Transverse colon (tissue), 4 donors: Measurements from ENCODE around the gene NAA80.

ENCODE experiments used
- CTCF ChIP-seq, 5 experiments: fragments of 200-600 bp in 3 of 5; fragments of 450-650 bp in 2 of 5; sonication (generic) in 3 of 5; IDR thresholded peaks; 1 replicate in 2 of 5; 2 replicates in 3 of 5; pipeline ENCODE4 v1.5.1; 2016 to 2017; ENCODE audit warnings: antibody characterized with exemption in 5 of 5, inconsistent platforms in 3 of 5, mild to moderate bottlenecking in 2 of 5, moderate library complexity in 1 of 5
- POLR2A ChIP-seq: fragments of 450-650 bp; IDR thresholded peaks from one replicate; pipeline ENCODE4 v1.6.1; 2016; ENCODE audit warnings: antibody characterized with exemption, mild to moderate bottlenecking, moderate library complexity
- POLR2AphosphoS5 ChIP-seq, 3 donors: sonication (generic); formaldehyde crosslinking; IDR thresholded peaks; one replicate each; pipeline ENCODE4 v1.6.1; 2016; ENCODE audit warnings: antibody characterized with exemption in 3 of 3

- no peak for TF ChIP-seq CTCF (IDR thresholded peaks at IDR 0.05)
- no peak for TF ChIP-seq POLR2A
- TF ChIP-seq POLR2AphosphoS5 (IDR thresholded peaks at IDR 0.05) = no peak
These were observed 9.0 kb downstream of the NAA80 start for GRCh38 chr3:50290161-50290641.
